OCI-LY3 (cell line): ENCODE measurements around the gene DDX10.

Source experiments
- CTCF ChIP-seq: fragments of 200-600, 300-600 bp; sonication (generic); IDR thresholded peaks from 2 replicates; pipeline ENCODE4 v1.5.1; 2014; ENCODE audit warnings: antibody characterized with exemption, low read length, low read depth
- EZH2phosphoT487 ChIP-seq: fragments of 200-600 bp; shearing (Covaris generic); IDR thresholded peaks from 2 replicates; pipeline ENCODE4 v1.6.1; 2018; ENCODE audit warnings: antibody characterized with exemption, mixed run types, low read depth

- TF ChIP-seq CTCF (no peak), EZH2phosphoT487 (no peak)
Measured at GRCh38 chr11:108793611-108794010, 128.7 kb downstream of the DDX10 start.
